ENCODE data around the gene USO1. TPM values are rescaled to one million over a fixed set of nuclear protein-coding genes. Genes with fewer than 3 reads are reported as not detected.

The USO1 gene
- total RNA-seq, 3 donors from 2014 or later (not counting 1 experiment from before 2014, with no cell fraction given): 29.7 to 38.4 (median 32.2) TPM

- peak overlapping the region; percentile 62 for H3K4me3 Mint-ChIP-seq
- H3K4me1 Mint-ChIP-seq: peaks cover 19% of the 10 kb centered on the region in 2 donors
- H3K9me3 Mint-ChIP-seq: no peaks in the 10 kb centered on the region
- H3K27ac Mint-ChIP-seq: peak overlapping the region; percentile 88
- DNase-seq: no peak
- no peak for TF ChIP-seq CTCF (IDR thresholded peaks at IDR 0.05)
- WGBS (ENCODE audit: insufficient coverage): no CpG with 5 or more reads among the region's 1 CpG
- H3K36me3 ChIP-seq (ENCODE audit: control insufficient read depth, insufficient read depth, low read length): no peaks in the 10 kb centered on the region
- peaks cover 9% of the 10 kb centered on the region for H3K4me1 ChIP-seq (ENCODE audit: control insufficient read depth, insufficient read depth, low read length)
- H3K27ac ChIP-seq (ENCODE audit: low read length): peak overlapping the region; percentile 83
- ATAC-seq: no peak
- no peak overlapping the region for H3K4me3 ChIP-seq (ENCODE audit: low read length)
- no peaks in the 10 kb centered on the region for H3K27me3 ChIP-seq (ENCODE audit: control insufficient read depth, insufficient read depth, low read length)
- H3K9me3 ChIP-seq (ENCODE audit: control insufficient read depth, insufficient read depth, low read length): no peaks in the 10 kb centered on the region
- intact Hi-C loops (cut with micrococcal nuclease): no loop called here
- H3K36me3 Mint-ChIP-seq: no peaks in the 10 kb centered on the region
- no peaks in the 10 kb centered on the region for H3K27me3 Mint-ChIP-seq (ENCODE audit: low read depth in 2 of 2)
Observed at GRCh38 chr4:75699299-75699698, 25.1 kb upstream of the USO1 start.

GRCh38 chr4:75702919-75703411 lies 21.4 kb upstream of the USO1 start:
- DNase-seq: no peak
- no peaks in the 10 kb centered on the region for H3K27me3 ChIP-seq (ENCODE audit: control insufficient read depth, insufficient read depth, low read length)
- intact Hi-C loops (cut with micrococcal nuclease): no loop called here
- Mint-ChIP-seq H3K27me3 (ENCODE audit: low read depth in 2 of 2) (no peaks in the 10 kb centered on the region), H3K36me3 (no peaks in the 10 kb centered on the region), H3K9me3 (no peaks in the 10 kb centered on the region), H3K4me3 (no peak overlapping the region), H3K27ac (no peak overlapping the region), H3K4me1 (peaks cover 16% of the 10 kb centered on the region in 2 donors)
- TF ChIP-seq CTCF (IDR thresholded peaks at IDR 0.05): no peak
- H3K4me1 ChIP-seq (ENCODE audit: control insufficient read depth, insufficient read depth, low read length): peaks cover 9% of the 10 kb centered on the region
- H3K4me3 ChIP-seq (ENCODE audit: low read length): no peak overlapping the region
- H3K9me3 ChIP-seq (ENCODE audit: control insufficient read depth, insufficient read depth, low read length): no peaks in the 10 kb centered on the region
- H3K27ac ChIP-seq (ENCODE audit: low read length): no peak overlapping the region
- no peaks in the 10 kb centered on the region for H3K36me3 ChIP-seq (ENCODE audit: control insufficient read depth, insufficient read depth, low read length)
- no peak for ATAC-seq
- WGBS (ENCODE audit: insufficient coverage): 92% methylated on average over 4 of the region's 4 CpGs

GRCh38 chr4:75705198-75705977 lies 19.0 kb upstream of the USO1 start:
- Histone ChIP-seq H3K36me3 (ENCODE audit: control insufficient read depth, insufficient read depth, low read length) (no peaks in the 10 kb centered on the region), H3K4me3 (ENCODE audit: low read length) (no peak overlapping the region), H3K27ac (ENCODE audit: low read length) (no peak overlapping the region), H3K27me3 (ENCODE audit: control insufficient read depth, insufficient read depth, low read length) (no peaks in the 10 kb centered on the region), H3K4me1 (ENCODE audit: control insufficient read depth, insufficient read depth, low read length) (no peaks in the 10 kb centered on the region), H3K9me3 (ENCODE audit: control insufficient read depth, insufficient read depth, low read length) (no peaks in the 10 kb centered on the region)
- TF ChIP-seq CTCF (IDR thresholded peaks at IDR 0.05): no peak
- no peaks in the 10 kb centered on the region for H3K27me3 Mint-ChIP-seq (ENCODE audit: low read depth in 2 of 2)
- no peak overlapping the region for H3K4me3 Mint-ChIP-seq
- ATAC-seq: no peak
- no peak overlapping the region for H3K27ac Mint-ChIP-seq
- no peaks in the 10 kb centered on the region for H3K36me3 Mint-ChIP-seq
- intact Hi-C loops (cut with micrococcal nuclease): loop anchor here (5.0 kb wide), 1 partner anchor 33 kb away; the partner anchor contains the start of gene G3BP2
- no peaks in the 10 kb centered on the region for H3K4me1 Mint-ChIP-seq
- 98% methylated on average over 3 of the region's 6 CpGs for WGBS (ENCODE audit: insufficient coverage)
- DNase-seq: no peak
- no peaks in the 10 kb centered on the region for H3K9me3 Mint-ChIP-seq

Data from natural killer cell (primary cell).